ENCODE measurements around the gene TDRD7.

DNA sequence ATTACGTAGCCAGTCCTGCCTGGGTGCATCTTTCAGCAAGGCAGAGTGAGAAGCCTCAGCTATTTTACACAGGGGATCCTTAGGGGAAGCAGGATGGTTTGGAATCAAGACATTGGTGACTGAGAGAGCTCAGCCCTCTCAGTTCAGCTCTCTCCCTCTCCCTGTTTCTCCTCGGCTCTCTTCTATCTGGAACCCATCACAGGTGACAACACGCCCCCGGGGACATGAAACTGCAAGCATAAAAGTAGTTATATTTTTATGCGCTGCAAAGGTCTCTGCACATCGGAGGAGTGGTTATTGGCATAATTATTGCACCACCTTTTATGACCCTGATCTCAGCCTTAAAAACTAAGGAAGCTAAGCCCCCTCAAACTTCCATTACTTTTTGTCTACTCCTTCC is 103.8 kb downstream of the TDRD7 start:
- TF ChIP-seq POLR2AphosphoS5 (IDR thresholded peaks at IDR 0.05; ENCODE audit: borderline replicate concordance, low read depth, low read length) (no peak), EZH2 (IDR thresholded peaks at IDR 0.05) (no peak)

Measured in SK-N-MC (cell line).